Measurements from ENCODE around the gene BAIAP2. TPM values are rescaled to one million over a fixed set of nuclear protein-coding genes. Genes with fewer than 3 reads are reported as not detected.

Gene BAIAP2
- total RNA-seq, 4 donors from 2014 or later: 7.3 to 36.1 (median 15.4) TPM

GRCh38 chr17:81091154-81091553 lies 56.2 kb downstream of the BAIAP2 start:
- H3K27ac ChIP-seq: no peak overlapping the region
- DNase-seq: no peak
- H3K4me3 ChIP-seq: no peak overlapping the region
- ATAC-seq: no peak
- H3K27me3 ChIP-seq: no peaks in the 10 kb centered on the region
- intact Hi-C loops (cut with DNase I; ENCODE audit: low total_unique reads) (no loop called here), in situ Hi-C loops (cut with MboI; ENCODE audit: low sequenced_read_pairs in 4 of 4) (loop anchor here in 1 of 4 donors (10.0 kb wide), 1 partner anchor 66 kb away; no protein-coding TSS in a partner anchor)
- H3K4me1 ChIP-seq: peaks cover 15 to 21% of the 10 kb centered on the region in 2 donors
- no peaks in the 10 kb centered on the region for H3K36me3 ChIP-seq
- H3K9me3 ChIP-seq: no peaks in the 10 kb centered on the region
- TF ChIP-seq POLR2A (IDR thresholded peaks at IDR 0.05): no peak
- no peak for TF ChIP-seq CTCF (IDR thresholded peaks at IDR 0.05 in 4 of 5, conservative IDR thresholded peaks at IDR 0.05 in 1 of 5)

GRCh38 chr17:81091774-81092517 lies 57.0 kb downstream of the BAIAP2 start:
- ATAC-seq (no peak), DNase-seq (no peak)
- intact Hi-C loops (cut with DNase I; ENCODE audit: low total_unique reads): no loop called here
- no peak overlapping the region for H3K4me3 ChIP-seq
- H3K27me3 ChIP-seq: no peaks in the 10 kb centered on the region
- peaks cover 16 to 27% of the 10 kb centered on the region in 2 donors for H3K4me1 ChIP-seq
- TF ChIP-seq CTCF (IDR thresholded peaks at IDR 0.05 in 4 of 5, conservative IDR thresholded peaks at IDR 0.05 in 1 of 5) (no peak), POLR2A (IDR thresholded peaks at IDR 0.05) (no peak)
- no peaks in the 10 kb centered on the region for H3K9me3 ChIP-seq
- in situ Hi-C loops (cut with MboI; ENCODE audit: low sequenced_read_pairs in 4 of 4): loop anchor here in 1 of 4 donors (10.0 kb wide), 1 partner anchor 67 kb away; no protein-coding TSS in a partner anchor
- H3K27ac ChIP-seq: no peak overlapping the region
- no peaks in the 10 kb centered on the region for H3K36me3 ChIP-seq

- peaks cover 23 to 30% of the 10 kb centered on the region in 2 donors for H3K4me1 ChIP-seq
- intact Hi-C loops (cut with DNase I; ENCODE audit: low total_unique reads): no loop called here
- DNase-seq: no peak
- in situ Hi-C loops (cut with MboI; ENCODE audit: low sequenced_read_pairs in 4 of 4): loop anchor here in 1 of 4 donors (10.0 kb wide), 1 partner anchor 68 kb away; no protein-coding TSS in a partner anchor
- H3K27ac ChIP-seq: no peak overlapping the region
- no peak overlapping the region for H3K4me3 ChIP-seq
- ATAC-seq: no peak
- H3K9me3 ChIP-seq: no peaks in the 10 kb centered on the region
- H3K27me3 ChIP-seq: no peaks in the 10 kb centered on the region
- TF ChIP-seq CTCF (IDR thresholded peaks at IDR 0.05 in 4 of 5, conservative IDR thresholded peaks at IDR 0.05 in 1 of 5) (no peak), POLR2A (IDR thresholded peaks at IDR 0.05) (no peak)
- H3K36me3 ChIP-seq: no peaks in the 10 kb centered on the region
These were observed 57.7 kb downstream of the BAIAP2 start for GRCh38 chr17:81092518-81093095.

GRCh38 chr17:81093619-81094508 lies 58.9 kb downstream of the BAIAP2 start:
- intact Hi-C loops (cut with DNase I; ENCODE audit: low total_unique reads): no loop called here
- no peak overlapping the region for H3K27ac ChIP-seq
- DNase-seq (no peak), ATAC-seq (no peak)
- TF ChIP-seq POLR2A (IDR thresholded peaks at IDR 0.05) (no peak), CTCF (IDR thresholded peaks at IDR 0.05 in 4 of 5, conservative IDR thresholded peaks at IDR 0.05 in 1 of 5) (no peak)
- H3K4me1 ChIP-seq: peaks cover 25 to 32% of the 10 kb centered on the region in 2 donors
- no peaks in the 10 kb centered on the region for H3K27me3 ChIP-seq
- in situ Hi-C loops (cut with MboI; ENCODE audit: low sequenced_read_pairs in 4 of 4): loop anchor here in 1 of 4 donors (10.0 kb wide), 1 partner anchor 69 kb away; no protein-coding TSS in a partner anchor
- H3K36me3 ChIP-seq: no peaks in the 10 kb centered on the region
- no peaks in the 10 kb centered on the region for H3K9me3 ChIP-seq
- no peak overlapping the region for H3K4me3 ChIP-seq

Measured in gastrocnemius medialis (tissue), 4 donors.